Activated CD4-positive, alpha-beta T cell treated with anti-CD3 and anti-CD28 coated beads, Interleukin-2, amount 50 U/mL, for 24 hours (primary cell): ENCODE measurements around the gene GNG14.
"Not testable (repeated sequence)": the region's sequence is repeated elsewhere in the genome, so short reads cannot be mapped to it uniquely, and the experiment has no call there.

Experiments
- DNase-seq, 2 donors: peaks; one replicate each; pipeline ENCODE4 v3.0.0-alpha.2; 2020; ENCODE audit warnings: low read depth in 1 of 2, low spot score in 1 of 2

The GNG14 gene

GRCh38 chr19:12695096-12695495, 7.3 kb downstream of the GNG14 start:
- no peak for DNase-seq

GRCh38 chr19:12695514-12695913, 7.7 kb downstream of the GNG14 start:
- DNase-seq, result no peak

- DNase-seq, result no peak
Measured at GRCh38 chr19:12695997-12696365, 8.2 kb downstream of the GNG14 start.

GRCh38 chr19:12696366-12697335, 8.9 kb downstream of the GNG14 start, which contains the start of gene FBXW9:
FBXW9 (minus strand) TSS chr19:12696631; CDS start chr19:12696581, 50 bp downstream.
- peak; percentile 97 to 98 for DNase-seq

GRCh38 chr19:12697425-12697824, 9.6 kb downstream of the GNG14 start:
- not testable (repeated sequence) for DNase-seq

- no peak for DNase-seq
Measured at GRCh38 chr19:12698138-12698537, 10.3 kb downstream of the GNG14 start.

- no peak for DNase-seq
Measured at GRCh38 chr19:12701596-12702282, 13.9 kb downstream of the GNG14 start.

GRCh38 chr19:12703046-12703445, 15.2 kb downstream of the GNG14 start:
- no peak for DNase-seq

GRCh38 chr19:12705169-12705568, 17.4 kb downstream of the GNG14 start:
- no peak for DNase-seq

GRCh38 chr19:12705654-12706331, 18.0 kb downstream of the GNG14 start:
- no peak for DNase-seq

- DNase-seq, result no peak
Measured at GRCh38 chr19:12706332-12706718, 18.5 kb downstream of the GNG14 start.

GRCh38 chr19:12708641-12709040, 20.8 kb downstream of the GNG14 start:
- DNase-seq, result no peak

GRCh38 chr19:12711187-12711586, 23.4 kb downstream of the GNG14 start:
- DNase-seq, result no peak

GRCh38 chr19:12712077-12712476, 24.3 kb downstream of the GNG14 start:
- not testable (repeated sequence) for DNase-seq

GRCh38 chr19:12713304-12713703, 25.5 kb downstream of the GNG14 start:
- DNase-seq, result not testable (repeated sequence)

GRCh38 chr19:12715102-12715501, 27.3 kb downstream of the GNG14 start:
- DNase-seq, result no peak

- DNase-seq, result no peak
Measured at GRCh38 chr19:12715929-12716328, 28.1 kb downstream of the GNG14 start.

GRCh38 chr19:12720296-12720695, 32.5 kb downstream of the GNG14 start:
- no peak for DNase-seq

GRCh38 chr19:12720851-12721655, 33.3 kb downstream of the GNG14 start:
- no peak for DNase-seq

- DNase-seq, result peak in 1 of 2 donors; percentile 11
Measured at GRCh38 chr19:12721656-12722565, 34.1 kb downstream of the GNG14 start.
